T-helper 2 cell (primary cell): ENCODE data around the gene CCR5AS.
A peak's percentile ranks its signal among the peaks of the same experiment; 100 is the strongest.
"Not testable (repeated sequence)": the region's sequence is repeated elsewhere in the genome, so short reads cannot be mapped to it uniquely, and the experiment has no call there.

ENCODE experiments used
- DNase-seq, 5 experiments: peaks; one replicate each; pipeline versions ENCODE4 v3.0.0 to v3.0.0-alpha.2; 2012 to 2022

Gene CCR5AS

GRCh38 chr3:46353647-46354410, 53.0 kb downstream of the CCR5AS start, which contains the start of gene CCR2:
TSS of gene CCR2 (plus strand) at chr3:46354111. CDS start at chr3:46357528, 3,417 bp downstream.
- DNase-seq, result peak in 1 of 5 experiments; percentile 21

GRCh38 chr3:46353090-46353489, 53.8 kb downstream of the CCR5AS start:
- peak in 1 of 5 experiments; percentile 36 for DNase-seq

DNA sequence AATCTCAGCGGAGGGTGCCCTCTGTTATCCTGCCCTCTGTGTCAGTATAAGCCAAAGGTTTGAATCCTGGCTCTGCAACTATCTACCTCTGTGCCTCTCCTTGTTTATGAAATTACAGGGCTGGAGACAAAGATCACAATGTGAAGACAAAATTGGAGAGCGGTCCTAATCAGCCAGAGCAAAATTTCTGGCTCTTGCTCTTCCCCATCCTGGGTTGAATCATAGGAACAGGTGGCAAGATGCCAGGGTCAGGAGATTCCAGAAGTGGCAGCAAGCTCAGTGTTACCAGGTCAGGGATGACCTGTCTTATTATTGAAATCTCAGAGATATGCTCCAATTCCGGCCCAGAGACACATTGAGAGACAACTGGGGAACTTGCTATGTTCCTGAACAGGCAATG, 55.2 kb downstream of the CCR5AS start:
- DNase-seq, result no peak

DNA sequence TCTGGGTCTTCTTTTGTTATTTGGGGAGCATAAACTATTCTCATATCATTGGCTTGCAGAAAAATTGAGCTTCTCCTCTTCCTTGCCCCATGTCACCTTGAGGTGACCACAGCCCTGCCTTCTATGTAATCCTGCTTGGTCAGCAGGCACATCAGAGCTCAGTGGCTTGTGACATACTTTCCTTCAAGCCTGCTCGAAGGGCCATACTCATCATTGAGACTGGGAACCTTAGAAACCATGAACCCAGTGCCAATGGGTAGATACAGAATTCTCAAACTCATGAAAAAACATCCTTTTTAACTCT, 56.7 kb downstream of the CCR5AS start:
- DNase-seq, result no peak

GRCh38 chr3:46349484-46350261, 57.2 kb downstream of the CCR5AS start:
- peak in 2 of 5 experiments; percentile 53 to 79 for DNase-seq

GRCh38 chr3:46348823-46349482, 57.9 kb downstream of the CCR5AS start:
- peak in 1 of 5 experiments; percentile 80 for DNase-seq

DNA sequence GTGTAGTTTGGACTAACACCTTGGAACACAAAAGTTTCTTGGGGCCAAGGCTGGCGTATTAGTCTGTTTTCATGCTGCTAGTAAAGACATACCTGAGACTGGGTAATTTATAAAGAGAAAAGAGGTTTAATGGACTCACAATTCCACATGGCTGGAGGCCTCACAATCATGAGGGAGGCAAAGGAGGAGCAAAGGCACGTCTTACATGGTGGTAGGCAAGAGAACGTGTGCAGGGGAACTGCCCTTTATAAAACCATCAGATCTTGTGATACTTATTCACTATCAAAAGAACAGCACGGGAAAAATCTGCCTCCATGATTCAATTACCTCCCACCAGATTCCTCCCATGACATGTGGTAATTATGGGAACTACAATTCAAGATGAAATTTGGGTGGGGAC, 62.4 kb downstream of the CCR5AS start:
- DNase-seq, result no peak

DNA sequence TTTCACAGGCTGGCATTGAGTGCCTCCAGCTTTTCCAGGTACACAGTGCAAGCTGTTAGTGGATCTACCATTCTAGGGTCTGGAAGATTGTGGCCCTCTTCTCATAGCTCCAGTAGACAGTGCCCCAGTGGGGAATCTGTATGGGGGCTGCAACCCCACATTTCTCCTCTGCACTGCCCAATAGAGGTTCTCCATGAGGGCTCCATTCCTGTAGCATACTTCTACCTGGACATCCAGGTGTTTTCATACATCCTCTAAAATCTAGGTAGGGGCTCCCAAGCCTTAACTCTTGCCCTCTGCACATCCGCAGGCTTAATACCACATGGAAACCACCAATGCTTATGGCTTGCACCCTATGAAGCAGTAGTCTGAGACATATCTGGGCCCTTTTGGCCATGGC, 68.0 kb downstream of the CCR5AS start:
- DNase-seq, result no peak

DNA sequence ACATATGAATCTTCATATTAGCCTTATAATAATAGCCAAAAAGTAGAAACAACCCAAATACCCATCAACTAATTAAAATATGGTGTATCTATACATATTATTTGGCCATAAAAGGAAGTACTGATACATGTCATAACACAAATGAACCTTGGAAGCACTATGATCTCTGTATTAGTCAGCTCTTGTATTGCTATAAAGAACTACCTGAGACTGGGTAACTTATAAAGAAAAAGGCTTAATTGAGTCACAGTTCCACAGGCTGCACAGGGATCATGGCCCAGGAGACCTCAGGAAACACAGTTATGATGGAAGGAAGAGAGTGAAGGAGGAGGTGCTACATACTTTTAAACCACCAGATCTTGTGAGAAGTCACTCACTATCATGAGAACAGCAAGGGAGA, 69.0 kb downstream of the CCR5AS start:
- no peak for DNase-seq

- DNase-seq, result no peak
Measured at GRCh38 chr3:46335541-46335940, 71.3 kb downstream of the CCR5AS start.

- no peak for DNase-seq
Measured at GRCh38 chr3:46334741-46335478, 72.0 kb downstream of the CCR5AS start.

- DNase-seq, result not testable (repeated sequence)
Measured at GRCh38 chr3:46330676-46331075, 76.2 kb downstream of the CCR5AS start.

- DNase-seq, result no peak
Measured at GRCh38 chr3:46325645-46326300, 81.1 kb downstream of the CCR5AS start.

DNA sequence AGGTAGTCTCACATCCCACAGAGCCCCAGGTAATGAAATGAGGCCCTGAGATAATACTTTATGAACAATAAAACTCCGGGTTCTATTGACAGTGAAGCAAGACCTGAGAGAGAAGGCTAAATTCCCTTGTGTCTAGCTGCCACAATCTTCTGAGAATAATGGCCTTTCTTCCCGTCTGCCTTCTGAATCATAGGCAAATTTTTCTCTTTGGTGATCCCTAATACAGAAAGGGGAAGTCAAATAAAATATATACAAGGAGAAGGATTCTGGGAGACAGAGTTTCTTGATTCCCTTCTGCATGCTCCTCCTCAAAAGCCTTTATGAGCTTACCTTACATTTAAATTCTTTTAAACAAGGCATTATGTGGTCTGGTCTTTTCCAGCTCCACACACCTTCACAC, 82.8 kb downstream of the CCR5AS start:
- DNase-seq, result no peak

DNA sequence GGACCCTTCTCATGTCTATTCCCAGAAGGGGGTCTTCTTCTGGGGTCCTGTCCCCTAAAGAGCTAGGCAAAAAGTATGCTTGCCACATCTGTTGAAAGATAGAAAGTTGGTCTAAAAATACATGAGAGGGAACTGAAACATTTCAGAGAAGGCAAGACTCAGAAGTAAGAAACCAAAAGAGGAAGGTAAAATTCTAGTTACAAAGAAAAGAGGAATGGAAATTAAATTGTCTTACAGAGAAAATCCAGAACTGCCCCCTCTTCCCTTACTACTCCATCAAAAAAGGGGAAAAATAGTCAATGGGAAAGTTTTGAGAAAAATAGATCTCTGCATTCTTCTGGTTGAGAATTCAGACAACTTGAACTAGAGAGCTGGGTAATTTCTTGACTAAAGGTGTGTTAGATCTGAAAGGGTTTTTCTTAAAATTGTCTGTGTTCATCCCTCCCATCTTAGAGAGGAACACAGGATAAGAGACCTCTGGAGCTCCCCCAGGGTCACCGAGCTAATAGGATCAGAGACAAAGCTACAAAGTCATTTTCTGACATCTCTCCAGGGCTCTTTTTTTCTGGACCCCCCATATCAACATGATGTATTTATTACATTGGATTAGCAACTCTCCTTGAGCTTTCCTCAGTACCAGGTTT, 85.3 kb downstream of the CCR5AS start:
- DNase-seq, result no peak

GRCh38 chr3:46318207-46318927, 88.5 kb downstream of the CCR5AS start:
- DNase-seq, result no peak

- no peak for DNase-seq
Measured at GRCh38 chr3:46316206-46316605, 90.7 kb downstream of the CCR5AS start.

GRCh38 chr3:46314517-46314916, 92.3 kb downstream of the CCR5AS start:
- peak in 1 of 5 experiments; percentile 27 for DNase-seq
